IgD-negative memory B cell (primary cell): Measurements from ENCODE around the gene KRT77. TPM values are rescaled to one million over a fixed set of nuclear protein-coding genes. Genes with fewer than 3 reads are reported as not detected.
"Not testable (repeated sequence)": the region's sequence is repeated elsewhere in the genome, so short reads cannot be mapped to it uniquely, and the experiment has no call there.

ENCODE experiments used
- H3K27ac Mint-ChIP-seq, 3 donors: one replicate each; pipeline ENCODE4 v1.8.0; 2020 to 2022; ENCODE audit warnings: mild to moderate bottlenecking in 3 of 3, mixed read lengths in 3 of 3, moderate library complexity in 1 of 3
- H3K27me3 Mint-ChIP-seq: one replicate; pipeline ENCODE4 v1.8.0; 2021; ENCODE audit warnings: mixed read lengths
- H3K36me3 Mint-ChIP-seq: one replicate; pipeline ENCODE4 v1.8.0; 2020; ENCODE audit warnings: mild to moderate bottlenecking, mixed read lengths
- H3K4me1 Mint-ChIP-seq, 3 donors: one replicate each; pipeline ENCODE4 v1.8.0; 2020 to 2022; ENCODE audit warnings: mixed read lengths in 3 of 3, mild to moderate bottlenecking in 1 of 3
- H3K4me3 Mint-ChIP-seq, 4 donors: one replicate each; pipeline ENCODE4 v1.8.0; 2020 to 2022; ENCODE audit warnings: mild to moderate bottlenecking in 4 of 4, mixed read lengths in 4 of 4, moderate library complexity in 3 of 4
- H3K9me3 Mint-ChIP-seq, 3 donors: one replicate each; pipeline ENCODE4 v1.8.0; 2020 to 2021; ENCODE audit warnings: mixed read lengths in 3 of 3, mild to moderate bottlenecking in 1 of 3
- polyA plus RNA-seq: library from polyadenylated mRNA; unstranded; fragments of 300-500 nt; fragmentation: Illumina TruSeq; gene quantifications from one replicate; pipeline ENCODE4 v1.2.3, GENCODE V29; 2021

Gene KRT77
- polyA plus RNA-seq, 1 donor from 2014 or later = not detected

GRCh38 chr12:52681526-52682380, 21.6 kb downstream of the KRT77 start:
- Mint-ChIP-seq H3K9me3 (peaks cover 0 to 3% (median 0%) of the 10 kb centered on the region in 3 donors), H3K27ac (no peak overlapping the region), H3K4me3 (no peak overlapping the region), H3K27me3 (peaks cover 7% of the 10 kb centered on the region), H3K36me3 (peaks cover 1% of the 10 kb centered on the region), H3K4me1 (no peaks in the 10 kb centered on the region)

GRCh38 chr12:52680363-52680762, 23.0 kb downstream of the KRT77 start, which contains the start of gene KRT1:
KRT1 (minus strand) TSS chr12:52680407; CDS start chr12:52680348, 59 bp downstream.
- Mint-ChIP-seq H3K27ac (no peak within 1 kb of the TSS), H3K27me3 (peaks cover 10% of the 10 kb centered on the region), H3K9me3 (peaks cover 0 to 3% (median 0%) of the 10 kb centered on the region in 3 donors), H3K4me3 (no peak within 1 kb of the TSS), H3K36me3 (peaks cover 1% of the 10 kb centered on the region), H3K4me1 (no peaks in the 10 kb centered on the region)

DNA sequence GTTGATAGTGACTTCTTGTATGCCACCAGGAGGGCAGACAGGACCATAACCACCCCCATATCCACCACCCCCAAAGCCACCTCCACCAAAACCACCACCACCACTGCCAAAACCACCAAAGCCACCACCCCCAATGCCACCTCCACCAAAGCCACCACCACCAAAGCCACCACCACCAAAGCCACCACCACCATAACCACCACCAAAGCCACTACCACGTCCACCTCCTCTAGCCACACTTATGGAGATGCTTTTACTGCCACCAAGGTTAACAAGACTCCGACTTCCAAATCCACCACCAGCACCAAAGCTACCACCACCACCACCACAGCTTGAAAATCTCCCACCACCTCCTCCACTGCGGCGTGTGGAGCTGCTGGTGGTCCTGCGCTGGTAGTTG, 23.4 kb downstream of the KRT77 start:
- H3K4me3 Mint-ChIP-seq = no peak overlapping the region
- peaks cover 0 to 3% (median 0%) of the 10 kb centered on the region in 3 donors for H3K9me3 Mint-ChIP-seq
- H3K36me3 Mint-ChIP-seq = peaks cover 1% of the 10 kb centered on the region
- peaks cover 9% of the 10 kb centered on the region for H3K27me3 Mint-ChIP-seq
- H3K27ac Mint-ChIP-seq = no peak overlapping the region
- no peaks in the 10 kb centered on the region for H3K4me1 Mint-ChIP-seq

- H3K4me3 Mint-ChIP-seq = no peak overlapping the region
- H3K27me3 Mint-ChIP-seq = peaks cover 7% of the 10 kb centered on the region
- peaks cover 0 to 3% (median 0%) of the 10 kb centered on the region in 3 donors for H3K9me3 Mint-ChIP-seq
- no peak overlapping the region for H3K27ac Mint-ChIP-seq
- no peaks in the 10 kb centered on the region for H3K36me3 Mint-ChIP-seq
- H3K4me1 Mint-ChIP-seq = no peaks in the 10 kb centered on the region
Observed at GRCh38 chr12:52677671-52678070, 25.7 kb downstream of the KRT77 start.

- H3K36me3 Mint-ChIP-seq = no peaks in the 10 kb centered on the region
- no peak overlapping the region for H3K27ac Mint-ChIP-seq
- no peak overlapping the region for H3K4me3 Mint-ChIP-seq
- peaks cover 7% of the 10 kb centered on the region for H3K27me3 Mint-ChIP-seq
- H3K4me1 Mint-ChIP-seq = no peaks in the 10 kb centered on the region
- peaks cover 0 to 3% (median 0%) of the 10 kb centered on the region in 3 donors for H3K9me3 Mint-ChIP-seq
Observed at GRCh38 chr12:52677126-52677525, 26.2 kb downstream of the KRT77 start.

DNA sequence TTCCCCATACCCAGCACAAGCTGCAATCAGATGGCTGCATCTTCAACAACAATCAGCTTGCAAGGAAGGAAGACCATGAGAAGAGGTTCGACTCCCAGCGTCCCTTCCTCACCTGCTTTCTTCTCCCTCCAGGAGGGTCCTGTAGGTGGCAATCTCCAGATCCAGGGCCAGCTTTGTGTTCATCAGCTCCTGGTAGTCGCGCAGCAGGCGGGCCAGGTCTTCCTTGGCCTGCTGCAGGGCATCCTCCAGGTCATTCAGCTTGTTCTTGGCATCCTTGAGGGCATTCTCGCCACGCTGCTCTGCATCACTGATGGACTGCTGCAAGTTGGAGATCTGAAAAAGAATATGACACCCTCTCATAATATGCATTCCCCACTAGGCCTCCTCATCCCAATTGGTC, 27.2 kb downstream of the KRT77 start:
- Mint-ChIP-seq H3K4me3 (no peak overlapping the region), H3K36me3 (no peaks in the 10 kb centered on the region), H3K4me1 (no peaks in the 10 kb centered on the region), H3K9me3 (peaks cover 0 to 3% (median 0%) of the 10 kb centered on the region in 3 donors), H3K27me3 (peaks cover 5% of the 10 kb centered on the region), H3K27ac (no peak overlapping the region)

- no peak overlapping the region for H3K4me3 Mint-ChIP-seq
- H3K4me1 Mint-ChIP-seq = no peaks in the 10 kb centered on the region
- peaks cover 5% of the 10 kb centered on the region for H3K27me3 Mint-ChIP-seq
- peaks cover 0 to 3% (median 0%) of the 10 kb centered on the region in 3 donors for H3K9me3 Mint-ChIP-seq
- H3K36me3 Mint-ChIP-seq = no peaks in the 10 kb centered on the region
- no peak overlapping the region for H3K27ac Mint-ChIP-seq
Observed at GRCh38 chr12:52675301-52675701, 28.0 kb downstream of the KRT77 start.

- Mint-ChIP-seq H3K9me3 (no peaks in the 10 kb centered on the region), H3K27ac (no peak overlapping the region), H3K4me3 (no peak overlapping the region)
Observed at GRCh38 chr12:52674433-52674775, 28.9 kb downstream of the KRT77 start.

DNA sequence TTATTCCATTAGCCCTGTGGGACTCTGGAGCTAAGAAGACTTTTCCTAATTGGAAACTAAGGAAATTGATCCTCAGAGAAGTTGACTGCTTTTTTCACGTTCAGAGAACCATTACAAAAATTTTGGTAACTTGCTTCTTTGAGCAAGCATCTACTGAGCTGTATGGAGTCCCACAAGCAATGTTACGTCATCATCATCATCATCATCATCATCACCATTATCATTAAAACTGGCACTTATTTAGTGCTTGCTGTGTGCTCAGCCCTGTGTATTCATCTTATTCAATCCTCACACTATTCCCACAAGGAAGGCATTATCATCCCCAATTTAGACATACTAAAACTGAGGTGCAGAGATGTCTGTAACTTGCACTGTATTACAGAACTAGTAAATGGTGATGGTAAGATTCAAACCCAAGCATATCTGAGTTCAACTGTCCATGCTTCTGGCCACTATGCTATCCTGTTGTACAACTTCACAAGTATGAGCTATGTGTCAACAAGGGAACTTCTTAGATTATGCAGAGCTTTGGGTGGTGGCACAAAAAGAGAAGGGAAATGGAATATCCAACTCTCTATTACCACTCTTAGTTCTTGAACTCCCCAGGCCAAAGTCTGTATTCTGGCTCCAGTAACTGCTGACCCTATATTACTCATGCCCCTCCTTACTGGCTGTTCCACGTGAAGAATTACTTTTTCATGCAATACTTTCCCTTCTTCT, 29.5 kb downstream of the KRT77 start:
- Mint-ChIP-seq H3K36me3 (no peaks in the 10 kb centered on the region), H3K4me1 (no peaks in the 10 kb centered on the region), H3K27ac (no peak overlapping the region), H3K9me3 (no peaks in the 10 kb centered on the region), H3K4me3 (no peak overlapping the region), H3K27me3 (peaks cover 8% of the 10 kb centered on the region)

More at GRCh38 chr12:52674433-52674775, 28.9 kb downstream of the KRT77 start:
- no peaks in the 10 kb centered on the region for H3K36me3 Mint-ChIP-seq
- peaks cover 8% of the 10 kb centered on the region for H3K27me3 Mint-ChIP-seq
- no peaks in the 10 kb centered on the region for H3K4me1 Mint-ChIP-seq

DNA sequence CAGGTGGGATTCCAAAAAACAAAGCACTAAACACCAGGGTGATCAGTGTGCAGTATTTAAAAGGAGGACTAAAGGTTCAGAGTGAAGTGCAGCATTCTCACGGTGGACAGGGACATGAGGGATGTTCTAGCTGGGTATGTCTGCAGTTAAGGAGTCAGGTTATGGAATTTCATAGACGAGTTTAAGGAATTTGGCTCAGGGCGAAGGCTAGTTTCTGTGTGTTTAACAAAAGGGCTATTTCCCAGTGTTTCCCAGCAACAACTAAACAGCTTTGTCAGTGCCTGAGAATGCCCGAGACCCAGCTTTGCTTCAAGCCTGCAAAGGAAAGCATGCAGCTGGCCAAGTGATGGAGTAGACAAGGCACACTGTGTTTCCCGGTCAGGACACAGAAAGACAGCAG, 30.1 kb downstream of the KRT77 start:
- Mint-ChIP-seq H3K9me3 (no peaks in the 10 kb centered on the region), H3K27ac (no peak overlapping the region), H3K36me3 (no peaks in the 10 kb centered on the region), H3K4me1 (no peaks in the 10 kb centered on the region), H3K4me3 (no peak overlapping the region), H3K27me3 (peaks cover 7% of the 10 kb centered on the region)

GRCh38 chr12:52672321-52672933, 30.9 kb downstream of the KRT77 start:
- H3K4me3 Mint-ChIP-seq = no peak overlapping the region
- H3K27ac Mint-ChIP-seq = no peak overlapping the region
- H3K36me3 Mint-ChIP-seq = no peaks in the 10 kb centered on the region
- H3K4me1 Mint-ChIP-seq = no peaks in the 10 kb centered on the region
- H3K9me3 Mint-ChIP-seq = no peaks in the 10 kb centered on the region
- peaks cover 6% of the 10 kb centered on the region for H3K27me3 Mint-ChIP-seq

- H3K27ac Mint-ChIP-seq = no peak overlapping the region
- H3K9me3 Mint-ChIP-seq = no peaks in the 10 kb centered on the region
- no peak overlapping the region for H3K4me3 Mint-ChIP-seq
- no peaks in the 10 kb centered on the region for H3K36me3 Mint-ChIP-seq
- peaks cover 2% of the 10 kb centered on the region for H3K27me3 Mint-ChIP-seq
- H3K4me1 Mint-ChIP-seq = no peaks in the 10 kb centered on the region
Observed at GRCh38 chr12:52670961-52671360, 32.4 kb downstream of the KRT77 start.

DNA sequence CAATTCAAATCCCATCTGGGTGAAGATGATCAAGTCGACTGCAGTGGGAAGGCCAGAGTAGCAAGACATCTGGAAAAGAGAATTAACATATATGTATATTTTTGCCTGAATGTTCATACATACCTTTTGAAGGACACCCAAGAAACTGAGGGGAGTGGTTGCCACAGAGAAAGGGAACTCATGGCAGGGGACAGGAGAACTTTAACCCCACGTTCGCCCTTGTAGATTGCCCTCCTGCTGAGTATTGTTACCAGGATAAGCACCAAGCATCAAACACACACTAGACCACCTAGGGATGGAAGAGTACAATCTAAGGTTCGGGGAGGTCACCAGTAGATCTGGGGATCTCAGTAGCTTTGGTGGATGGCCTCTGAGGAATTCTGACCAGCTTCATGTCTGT, 32.8 kb downstream of the KRT77 start:
- no peak overlapping the region for H3K4me3 Mint-ChIP-seq
- no peaks in the 10 kb centered on the region for H3K36me3 Mint-ChIP-seq
- H3K27ac Mint-ChIP-seq = no peak overlapping the region
- H3K27me3 Mint-ChIP-seq = peaks cover 2% of the 10 kb centered on the region
- H3K9me3 Mint-ChIP-seq = no peaks in the 10 kb centered on the region
- H3K4me1 Mint-ChIP-seq = no peaks in the 10 kb centered on the region

- not testable (repeated sequence) for H3K36me3 Mint-ChIP-seq, H3K27me3 Mint-ChIP-seq, H3K27ac Mint-ChIP-seq, H3K9me3 Mint-ChIP-seq, H3K4me3 Mint-ChIP-seq, H3K4me1 Mint-ChIP-seq
Observed at GRCh38 chr12:52669941-52670340, 33.4 kb downstream of the KRT77 start.

GRCh38 chr12:52669426-52669825, 33.9 kb downstream of the KRT77 start:
- H3K27ac Mint-ChIP-seq = no peak overlapping the region
- no peaks in the 10 kb centered on the region for H3K4me1 Mint-ChIP-seq
- no peaks in the 10 kb centered on the region for H3K36me3 Mint-ChIP-seq
- H3K4me3 Mint-ChIP-seq = no peak overlapping the region
- H3K27me3 Mint-ChIP-seq = peaks cover 10% of the 10 kb centered on the region
- H3K9me3 Mint-ChIP-seq = no peaks in the 10 kb centered on the region
